GM19351 (cell line): ENCODE results near the gene DIAPH3.
A peak's percentile ranks its signal among the peaks of the same experiment; 100 is the strongest.
"Not testable (repeated sequence)": the region's sequence is repeated elsewhere in the genome, so short reads cannot be mapped to it uniquely, and the experiment has no call there.

Source experiments
- ATAC-seq: cut with Tn5 transposase; IDR thresholded peaks from one replicate; pipeline ENCODE4 v1.9.1; 2021; ENCODE audit warnings: mild to moderate bottlenecking, moderate library complexity; ENCODE audit not compliant: unreplicated experiment

Gene DIAPH3

DNA sequence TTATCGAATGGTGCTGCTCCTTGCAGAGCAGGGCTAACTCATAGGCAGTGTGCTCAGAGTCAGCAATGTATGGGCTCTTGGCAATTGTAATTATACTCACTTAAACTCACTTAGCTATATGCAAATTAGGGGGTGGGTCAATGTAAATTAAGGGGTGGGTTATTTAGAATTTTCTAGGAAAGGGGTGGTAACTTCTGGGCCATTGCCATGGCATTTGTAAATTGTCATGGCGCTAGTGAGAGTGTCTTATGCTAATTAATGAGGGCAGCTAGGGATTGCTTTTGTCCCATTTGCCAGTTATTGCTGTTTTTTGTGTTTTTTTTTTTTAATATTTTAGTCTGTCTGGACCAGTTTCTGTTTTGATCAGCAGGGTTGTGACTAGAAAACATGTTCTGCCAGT lies 68.4 kb downstream of the DIAPH3 start:
- ATAC-seq, result no peak

DNA sequence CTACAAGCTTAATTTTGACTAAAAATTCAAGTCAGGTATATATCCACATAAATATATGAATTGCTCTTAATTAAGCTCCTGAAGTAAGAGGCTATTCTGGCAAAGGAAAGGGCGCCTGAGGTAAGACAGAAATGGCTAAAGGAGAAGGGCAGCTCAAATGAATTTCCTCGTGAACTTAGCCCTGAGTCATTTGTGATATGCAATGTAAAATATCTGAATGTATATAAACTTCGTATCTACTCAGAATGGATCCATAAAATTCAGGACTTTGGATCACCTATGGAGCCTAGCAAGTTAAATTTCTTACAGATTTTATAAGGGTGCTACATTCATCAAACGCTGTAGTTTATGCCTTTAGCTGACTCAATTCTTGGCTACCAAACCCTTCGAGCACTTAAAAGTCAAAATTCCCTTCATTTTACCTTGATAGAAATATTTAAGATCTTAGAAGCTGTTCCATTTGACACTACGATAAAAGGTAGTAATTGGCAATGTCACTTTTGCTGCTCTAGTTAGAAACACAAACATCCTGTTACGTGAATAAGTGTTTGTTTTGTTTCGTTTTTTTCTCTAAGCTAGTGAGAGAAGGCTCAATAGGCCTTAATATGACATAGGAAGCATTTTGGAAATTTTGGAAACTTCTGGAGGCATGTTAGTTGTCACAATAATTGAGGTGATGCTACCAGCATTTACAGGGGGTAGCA lies 69.2 kb downstream of the DIAPH3 start:
- ATAC-seq, result no peak

DNA sequence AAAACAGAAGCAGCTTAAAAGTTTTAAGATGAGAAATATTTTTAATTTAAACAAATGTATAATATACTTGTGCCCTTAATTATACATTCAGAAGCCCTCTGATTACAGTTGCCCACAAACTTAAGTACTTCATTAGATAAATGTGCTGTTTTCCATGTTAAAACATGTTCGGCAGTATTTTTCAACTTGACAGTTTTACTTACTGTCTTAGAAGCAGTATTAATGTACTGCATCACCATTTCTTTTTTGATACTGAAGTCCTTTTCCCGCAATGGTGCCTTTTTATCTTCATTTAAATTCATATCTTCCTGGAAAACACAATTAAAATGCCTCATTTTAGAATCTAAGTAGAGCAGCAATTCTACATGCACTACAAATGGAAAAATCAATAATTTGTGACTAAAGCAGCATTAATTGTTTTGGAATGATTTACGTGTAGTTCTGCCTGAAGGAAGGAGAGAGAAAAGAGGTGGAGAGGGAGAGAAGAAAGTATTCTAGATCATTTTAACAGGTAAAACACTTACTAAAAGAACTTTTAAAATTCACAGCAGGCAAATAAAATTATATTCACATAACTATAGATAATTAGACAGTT lies 70.2 kb downstream of the DIAPH3 start:
- ATAC-seq, result no peak

DNA sequence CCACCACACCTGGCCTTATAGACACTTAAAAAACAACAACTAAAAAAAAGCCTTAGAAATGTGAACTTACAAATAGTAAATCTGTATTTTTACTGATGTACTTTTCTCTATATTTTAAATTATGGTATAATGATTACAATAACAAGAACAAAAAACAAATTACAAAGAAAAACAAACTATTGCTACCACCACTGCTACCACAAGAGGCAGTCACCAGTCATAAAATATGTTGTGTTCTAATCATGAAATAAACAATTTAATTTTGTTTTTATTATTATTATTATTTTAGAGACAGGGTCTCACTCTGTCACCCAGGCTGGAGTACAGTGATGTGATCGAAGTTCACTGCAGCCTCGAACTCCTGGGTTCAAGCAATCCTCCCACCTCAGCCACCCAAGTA lies 72.2 kb downstream of the DIAPH3 start:
- ATAC-seq, result no peak

DNA sequence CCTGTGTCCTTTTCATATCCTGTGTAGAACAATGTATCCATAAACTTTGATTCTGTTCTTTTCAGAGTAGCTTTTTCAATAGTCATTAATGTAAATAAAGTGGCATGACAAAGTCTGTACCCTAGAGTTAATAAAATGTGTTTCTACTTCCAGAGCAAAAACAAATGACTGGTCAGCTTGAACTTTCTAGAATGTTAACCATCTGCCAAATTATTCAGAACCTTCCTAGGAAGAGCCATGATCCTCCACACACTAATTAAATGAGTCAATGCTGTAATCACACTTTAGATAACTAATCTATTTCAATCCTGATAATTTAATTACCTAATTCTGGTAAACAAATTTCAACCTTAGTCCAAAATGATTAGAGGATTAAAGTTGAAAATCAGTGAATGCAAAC lies 73.2 kb downstream of the DIAPH3 start:
- ATAC-seq, result no peak

DNA sequence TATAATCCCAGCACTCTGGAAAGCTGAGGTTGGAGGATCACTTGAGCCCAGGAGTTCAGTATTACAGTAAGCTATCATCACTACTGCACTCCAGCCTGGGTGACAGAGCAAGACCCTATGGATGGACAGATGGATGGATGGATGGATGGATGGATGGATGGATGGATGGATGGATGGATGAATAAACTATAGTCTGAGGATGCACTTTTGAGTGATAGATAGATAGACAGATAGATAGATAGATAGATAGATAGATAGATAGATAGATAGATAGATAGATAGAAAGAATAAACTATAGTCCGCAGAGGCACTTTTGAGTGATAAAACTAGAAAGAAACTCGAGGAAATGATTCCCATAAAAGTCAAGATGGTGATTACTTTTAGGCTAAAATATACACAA lies 79.9 kb downstream of the DIAPH3 start:
- not testable (repeated sequence) for ATAC-seq

DNA sequence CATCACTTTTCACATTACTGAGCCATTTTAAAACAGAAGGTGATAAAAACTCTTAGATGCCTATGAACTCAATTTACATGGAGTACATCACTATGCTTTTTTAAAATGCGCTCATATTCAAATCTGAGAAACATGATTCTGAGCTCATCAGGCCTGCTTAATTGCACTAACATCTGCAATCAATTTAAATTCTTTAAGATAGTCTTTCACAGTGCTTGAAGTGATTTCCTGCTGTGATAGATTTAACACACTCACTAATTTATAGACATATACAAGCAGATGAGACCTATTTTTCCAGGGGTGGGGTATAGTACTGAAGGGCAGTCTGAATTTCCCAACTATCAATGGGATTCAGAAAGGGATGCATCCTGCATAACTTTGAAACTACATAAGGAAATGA lies 82.9 kb downstream of the DIAPH3 start:
- ATAC-seq, result no peak

DNA sequence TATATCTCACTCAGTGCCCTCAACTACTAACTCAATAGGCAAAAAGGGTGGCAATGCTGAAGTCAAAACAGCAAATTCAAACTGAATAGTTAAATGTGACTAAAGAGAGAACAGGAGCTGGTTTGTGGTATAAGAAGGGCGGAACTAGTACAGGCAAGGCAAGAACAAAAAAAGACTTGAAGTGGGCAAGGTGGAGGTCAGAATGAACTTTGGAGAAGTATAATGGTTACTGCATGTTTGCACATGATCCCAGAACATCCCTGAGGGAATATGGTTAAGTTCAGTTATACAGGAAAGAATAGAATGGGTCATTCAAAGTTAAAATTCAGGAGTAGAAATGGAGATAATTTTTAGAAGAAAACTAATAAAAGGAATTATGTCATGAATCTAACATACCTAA lies 85.5 kb downstream of the DIAPH3 start:
- no peak for ATAC-seq

DNA sequence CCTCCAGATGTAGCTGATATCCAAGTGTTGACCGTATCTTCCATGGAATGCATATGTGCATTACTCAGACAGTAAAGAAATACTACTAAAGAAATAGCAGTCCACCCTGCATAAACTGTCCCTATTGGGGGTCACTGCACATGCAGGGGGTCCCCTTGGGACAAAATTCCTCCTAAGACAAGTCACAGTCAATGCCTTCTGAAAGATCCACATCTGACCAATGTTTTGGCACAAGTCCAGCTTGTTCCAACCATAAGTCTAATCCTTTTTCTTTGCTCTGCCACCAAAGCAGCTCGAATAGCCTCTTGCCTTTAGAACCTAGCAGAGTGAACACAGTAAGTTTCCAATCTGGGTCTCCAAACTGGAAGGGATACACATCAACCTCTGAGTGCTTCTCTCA lies 87.9 kb downstream of the DIAPH3 start:
- no peak for ATAC-seq

DNA sequence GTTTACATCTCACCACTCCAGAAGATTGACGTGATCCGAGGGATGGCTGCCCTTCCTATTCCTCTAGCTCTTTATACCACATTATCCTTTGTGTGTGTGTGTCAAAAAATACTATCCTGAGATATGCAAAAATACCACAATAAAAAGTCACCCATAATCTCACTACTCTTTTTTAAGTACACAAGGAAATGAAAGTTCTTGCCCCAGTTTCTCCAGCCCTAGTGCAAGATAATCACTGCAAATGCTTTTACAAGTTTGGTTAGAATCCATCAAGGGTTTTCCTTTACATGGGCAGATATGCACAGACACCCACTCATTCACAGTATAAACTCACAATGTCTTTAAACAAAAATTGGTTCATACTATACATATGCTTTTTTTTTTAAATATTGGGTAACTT lies 89.3 kb downstream of the DIAPH3 start:
- ATAC-seq, result peak; percentile 68

DNA sequence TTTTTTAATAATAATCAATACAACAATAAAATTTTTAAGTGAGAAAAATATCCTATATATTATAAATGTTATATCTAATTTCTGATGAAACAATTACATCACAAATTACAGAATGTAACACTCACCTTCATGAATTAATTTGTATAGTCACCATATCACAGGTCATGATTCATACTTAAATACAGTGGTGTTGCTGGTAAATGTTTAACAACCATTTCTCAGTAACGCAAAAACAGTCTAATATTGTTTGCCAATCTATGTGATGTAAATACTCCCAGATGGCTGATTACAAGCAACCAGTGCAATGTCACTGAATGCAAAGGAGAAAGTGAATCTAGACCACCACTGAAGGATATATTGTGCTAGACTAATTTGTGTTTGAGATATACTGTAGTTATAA lies 97.5 kb downstream of the DIAPH3 start:
- ATAC-seq, result no peak

DNA sequence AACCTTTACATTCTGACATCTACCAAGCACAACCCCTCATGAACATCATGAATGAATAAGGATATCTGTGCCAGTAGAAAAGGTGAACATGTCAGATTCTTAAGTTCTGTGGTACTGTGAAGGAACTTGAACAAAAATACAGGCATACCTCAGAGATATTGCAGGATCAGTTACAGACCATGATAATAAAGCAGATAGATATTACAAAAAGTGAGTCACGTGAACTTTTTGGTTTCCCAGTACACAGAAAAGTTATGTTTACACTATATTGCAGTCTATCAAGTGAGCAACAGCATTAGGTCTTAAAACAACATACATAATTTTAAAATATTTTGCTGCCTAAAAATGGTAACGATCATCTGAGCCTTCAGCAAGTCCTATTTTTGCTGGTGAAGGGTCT lies 101.2 kb downstream of the DIAPH3 start:
- ATAC-seq, result no peak

DNA sequence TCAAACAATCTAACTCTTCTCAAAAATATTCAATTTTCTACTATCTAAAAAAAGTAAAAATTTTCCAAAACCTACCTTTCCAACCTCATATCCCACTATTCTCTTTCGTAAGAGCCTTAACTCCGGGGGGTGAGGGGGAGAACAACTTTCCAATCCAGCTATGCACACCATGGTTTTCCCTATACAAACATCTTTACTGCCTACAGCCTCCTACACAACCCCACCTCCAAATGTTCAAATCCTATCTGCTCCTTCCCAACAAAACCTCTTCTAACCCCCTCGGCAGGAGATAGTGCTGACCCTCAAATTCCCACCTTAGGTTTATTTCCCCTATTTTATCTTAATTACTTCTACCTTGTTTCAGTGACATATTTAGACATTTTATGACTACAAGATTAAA lies 102.0 kb downstream of the DIAPH3 start:
- ATAC-seq, result no peak

DNA sequence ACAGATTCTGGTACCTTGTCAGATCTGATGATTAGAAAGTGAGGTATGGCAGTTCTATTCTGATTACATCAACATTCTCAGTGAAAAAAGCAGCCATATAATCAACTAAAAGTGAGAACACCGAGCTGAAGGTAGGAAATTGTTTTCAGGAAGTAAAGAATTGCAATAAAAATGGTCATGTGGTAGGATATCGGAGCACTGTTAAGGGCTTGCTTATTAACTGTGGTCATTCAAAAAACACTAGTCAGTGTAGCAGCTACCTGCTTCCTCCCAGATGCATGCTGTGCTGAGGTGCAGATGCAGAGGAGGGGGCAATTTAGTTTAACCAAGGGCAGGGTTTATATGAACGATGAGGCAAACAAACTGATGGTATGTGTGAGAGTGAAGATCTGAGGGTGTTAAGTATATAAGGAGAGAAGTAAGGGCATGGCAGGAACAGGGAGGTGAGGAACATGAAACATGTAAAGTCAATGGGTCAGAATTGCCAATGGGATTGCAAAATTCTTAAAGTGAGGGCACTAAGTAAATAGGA lies 111.9 kb downstream of the DIAPH3 start:
- no peak for ATAC-seq

DNA sequence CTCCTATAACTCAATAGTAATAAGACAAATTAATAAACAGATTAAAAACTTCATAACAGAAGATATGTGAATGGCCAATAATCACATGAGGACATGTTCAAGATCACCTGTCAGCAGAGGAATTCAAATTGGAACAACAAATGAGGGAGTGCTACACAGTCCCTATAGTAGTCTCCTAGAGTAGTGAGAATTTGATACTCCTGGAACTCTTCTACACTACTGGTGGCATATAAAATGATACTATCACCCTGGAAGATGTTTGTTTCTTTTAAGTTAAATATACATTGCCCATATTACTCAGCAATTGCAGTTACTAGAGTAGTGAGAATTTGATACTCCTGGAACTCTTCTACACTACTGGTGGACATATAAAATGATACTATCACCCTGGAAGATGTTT lies 115.4 kb downstream of the DIAPH3 start:
- not testable (repeated sequence) for ATAC-seq

DNA sequence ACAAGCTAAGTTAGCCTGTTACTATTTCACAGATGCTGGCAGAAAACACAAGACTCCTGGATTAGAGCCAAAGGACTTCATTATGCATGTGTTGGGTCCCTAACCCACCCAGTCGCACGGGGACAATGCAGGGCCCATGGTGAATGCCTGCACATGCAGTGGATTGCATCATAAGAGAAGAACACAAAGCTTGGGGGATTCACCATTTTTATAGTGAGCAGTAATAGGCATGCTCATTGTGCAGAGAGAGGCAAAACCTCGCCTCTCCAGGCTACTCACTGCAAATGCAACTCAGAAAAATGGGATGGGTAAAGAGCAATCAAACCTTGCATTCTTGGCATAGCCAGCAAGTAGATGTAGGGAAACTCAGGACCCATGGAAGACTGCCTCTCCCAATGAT lies 115.8 kb downstream of the DIAPH3 start:
- ATAC-seq, result no peak

DNA sequence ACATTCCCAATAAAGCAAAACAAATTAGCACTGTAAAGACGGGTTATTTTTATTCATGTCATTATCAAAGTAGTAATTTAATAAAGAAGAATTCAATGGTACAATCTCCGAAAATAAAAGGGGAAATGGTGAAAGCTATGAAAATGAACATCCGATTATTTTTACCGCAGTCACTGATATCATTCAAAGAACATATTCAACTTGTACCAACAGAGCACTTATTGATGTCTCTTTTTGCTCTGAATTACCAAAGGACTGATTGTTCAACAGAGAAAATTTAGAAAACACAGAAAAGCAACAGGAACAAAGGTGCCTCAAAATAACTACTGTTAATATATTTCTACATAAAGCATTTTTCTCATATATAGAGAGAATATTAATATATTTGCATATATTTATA lies 119.4 kb downstream of the DIAPH3 start:
- no peak for ATAC-seq

DNA sequence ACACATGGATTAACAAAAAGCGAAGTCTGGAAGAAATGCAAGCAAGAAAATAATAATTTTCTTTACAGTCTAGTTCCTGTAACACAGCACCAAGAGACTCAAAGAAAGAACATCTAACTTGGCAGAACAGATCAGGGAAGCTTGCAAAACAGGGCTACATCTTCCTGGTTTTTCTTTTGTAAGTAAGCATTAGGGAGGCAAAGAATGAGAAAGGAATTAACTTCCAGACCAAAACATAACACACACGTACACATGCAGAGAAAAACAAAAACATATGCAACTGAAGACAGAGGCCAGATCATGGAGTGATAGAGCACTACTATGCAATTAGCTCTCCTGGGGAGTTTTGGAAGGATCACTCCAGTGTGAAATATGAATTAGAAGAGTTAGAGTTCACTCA lies 120.5 kb downstream of the DIAPH3 start:
- ATAC-seq, result no peak

DNA sequence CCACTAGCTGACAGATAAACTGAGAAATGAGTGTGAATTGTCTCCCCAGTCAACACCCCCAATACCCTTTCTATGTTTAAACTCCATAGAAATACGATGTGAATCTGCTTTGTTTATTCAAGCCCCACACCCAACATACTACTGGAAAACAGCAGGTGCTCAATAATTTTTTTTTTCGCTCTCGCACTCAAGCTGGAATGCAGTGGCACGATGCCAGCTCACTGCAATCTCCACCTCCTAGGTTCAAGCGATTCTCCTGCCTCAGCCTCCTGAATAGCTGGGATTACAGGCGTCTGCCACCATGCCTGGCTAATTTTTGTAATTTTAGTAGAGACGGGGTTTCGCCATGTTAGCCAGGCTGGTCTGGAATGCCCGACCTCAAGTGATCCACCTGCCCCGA lies 123.1 kb downstream of the DIAPH3 start:
- not testable (repeated sequence) for ATAC-seq

DNA sequence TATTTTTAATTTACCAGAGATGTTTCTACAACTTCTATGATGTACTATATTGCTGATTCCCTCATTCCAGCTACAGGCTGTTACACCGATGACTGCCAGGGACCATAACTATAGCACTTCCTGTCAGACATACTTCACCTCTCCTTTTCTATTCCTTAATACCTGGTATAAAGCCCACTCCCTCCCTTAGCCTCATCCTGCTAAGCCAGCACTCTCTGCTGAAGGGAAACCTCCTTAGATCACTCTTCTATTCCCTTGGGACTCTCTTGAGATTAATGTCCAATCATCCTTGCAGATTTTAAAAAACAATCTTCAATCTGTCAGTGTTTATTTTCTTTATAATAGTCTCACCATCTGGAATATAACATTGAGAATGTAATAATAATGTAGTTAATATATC lies 127.9 kb downstream of the DIAPH3 start:
- no peak for ATAC-seq

DNA sequence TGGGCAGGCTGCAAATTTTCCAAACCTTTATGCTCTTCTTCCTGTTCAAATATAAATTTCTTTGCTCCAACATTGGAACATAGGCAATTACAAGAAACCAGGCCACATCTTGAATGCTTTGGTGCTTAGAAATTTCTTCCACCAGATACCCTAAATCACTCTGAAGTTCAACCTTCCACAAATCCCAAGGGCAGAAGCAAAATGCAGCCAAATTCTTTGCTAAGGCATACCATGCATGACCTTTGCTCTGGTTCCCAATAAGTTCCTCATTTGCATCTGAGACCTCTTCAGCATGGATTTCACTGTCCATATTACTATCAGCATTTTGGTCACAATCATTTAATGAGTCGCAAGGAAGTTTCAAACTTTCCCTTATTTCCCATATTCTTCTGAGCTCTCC lies 130.9 kb downstream of the DIAPH3 start:
- ATAC-seq, result no peak

DNA sequence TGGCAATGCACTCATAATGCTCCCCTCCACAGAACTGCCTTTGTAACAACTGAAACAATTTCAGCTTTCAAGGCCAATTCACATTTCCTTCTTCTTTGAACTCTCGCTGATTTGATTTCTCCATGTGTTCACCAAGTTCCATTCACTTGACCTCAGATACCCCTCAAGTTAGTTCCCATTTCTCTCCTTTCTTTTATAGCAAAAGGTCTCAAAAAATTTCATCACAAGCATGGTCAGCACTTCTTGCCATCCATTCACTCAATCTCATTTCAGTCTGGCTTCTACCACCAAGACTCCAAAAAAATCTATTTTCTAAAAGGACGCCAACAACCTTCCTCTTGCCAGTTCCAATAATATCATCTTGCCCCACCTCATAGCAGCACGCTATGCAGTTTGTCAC lies 135.7 kb downstream of the DIAPH3 start:
- no peak for ATAC-seq

DNA sequence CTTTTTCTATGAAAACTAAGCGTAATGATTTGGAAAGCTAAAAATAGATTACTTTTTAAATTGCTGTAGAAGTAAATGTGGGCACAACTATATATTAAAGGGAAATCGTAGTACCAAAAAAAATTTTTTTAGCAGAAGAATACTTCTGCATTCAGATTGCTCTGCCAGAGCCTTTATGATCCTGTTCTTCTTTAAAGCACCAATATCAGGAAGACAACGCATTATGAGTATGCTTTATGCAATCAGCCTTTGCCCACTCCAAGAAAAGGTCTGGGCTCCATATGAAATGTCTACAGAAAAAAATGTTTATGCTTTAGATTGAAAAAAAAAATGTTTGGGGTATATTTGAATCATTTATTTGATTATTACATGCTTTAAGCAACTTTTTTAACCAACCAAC lies 137.4 kb downstream of the DIAPH3 start:
- no peak for ATAC-seq
